GM12891 (cell line): ENCODE measurements around the gene FBXO28.
A peak's percentile ranks its signal among the peaks of the same experiment; 100 is the strongest.

Source experiments
- DNase-seq: peaks from one replicate; pipeline ENCODE4 v3.0.0; 2011; ENCODE audit warnings: low spot score; ENCODE audit not compliant: insufficient read length
- FAIRE-seq: peaks from 2 replicates; lab custom pipeline; 2011; peaks lifted over from hg19 to GRCh38; lab: Jason Lieb, UNC
- PAX5 ChIP-seq: IDR thresholded peaks from 2 replicates; pipeline ENCODE4 v1.6.1; 2011; ENCODE audit warnings: low read length, moderate library complexity, mild to moderate bottlenecking; ENCODE audit not compliant: insufficient read depth, severe bottlenecking
- POLR2A ChIP-seq: IDR thresholded peaks from 2 replicates; pipeline ENCODE4 v1.6.1; 2011; ENCODE audit warnings: low read depth, low read length, control low read depth
- POLR2AphosphoS5 ChIP-seq: IDR thresholded peaks from 2 replicates; pipeline ENCODE4 v1.6.1; 2011; ENCODE audit warnings: low read depth, low read length, control low read depth
- POU2F2 ChIP-seq: IDR thresholded peaks from 2 replicates; pipeline ENCODE4 v1.6.1; 2011; ENCODE audit warnings: low read depth, mild to moderate bottlenecking, control low read depth, low read length, moderate library complexity
- SPI1 ChIP-seq: IDR thresholded peaks from 2 replicates; pipeline ENCODE4 v1.6.1; 2011; ENCODE audit warnings: low read depth, low read length, control low read depth
- TAF1 ChIP-seq: IDR thresholded peaks from 2 replicates; pipeline ENCODE4 v1.6.1; 2011; ENCODE audit warnings: low read depth, low read length, control low read depth

FBXO28 gene

GRCh38 chr1:224109981-224110380 is 3.9 kb upstream of the FBXO28 start:
- FAIRE-seq (no peak), DNase-seq (no peak)
- TF ChIP-seq POLR2AphosphoS5 (no peak), POLR2A (no peak), PAX5 (no peak), POU2F2 (no peak), TAF1 (no peak), SPI1 (no peak)

DNA sequence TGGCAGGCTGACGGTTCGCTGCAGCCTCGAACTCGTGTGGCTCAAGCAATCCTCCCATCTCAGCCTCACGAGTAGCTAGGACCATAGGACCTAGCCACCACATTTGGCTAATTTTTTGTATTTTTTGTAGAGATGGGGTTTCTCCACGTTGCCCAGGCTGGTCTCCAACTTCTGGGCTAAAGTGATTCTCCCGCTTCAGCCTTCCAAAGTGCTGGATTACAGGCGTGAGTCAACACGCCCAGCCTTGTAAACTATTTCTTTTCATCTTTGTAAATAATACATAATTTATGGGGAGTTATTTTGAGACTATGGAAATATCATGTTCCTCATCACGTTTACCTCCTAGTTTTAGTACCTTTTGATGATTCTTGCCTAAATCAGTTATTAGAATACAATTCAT is 906 bp upstream of the FBXO28 start:
- no peak for FAIRE-seq
- TF ChIP-seq POU2F2 (no peak), SPI1 (no peak), PAX5 (no peak), POLR2A (no peak), TAF1 (no peak), POLR2AphosphoS5 (no peak)
- no peak for DNase-seq

DNA sequence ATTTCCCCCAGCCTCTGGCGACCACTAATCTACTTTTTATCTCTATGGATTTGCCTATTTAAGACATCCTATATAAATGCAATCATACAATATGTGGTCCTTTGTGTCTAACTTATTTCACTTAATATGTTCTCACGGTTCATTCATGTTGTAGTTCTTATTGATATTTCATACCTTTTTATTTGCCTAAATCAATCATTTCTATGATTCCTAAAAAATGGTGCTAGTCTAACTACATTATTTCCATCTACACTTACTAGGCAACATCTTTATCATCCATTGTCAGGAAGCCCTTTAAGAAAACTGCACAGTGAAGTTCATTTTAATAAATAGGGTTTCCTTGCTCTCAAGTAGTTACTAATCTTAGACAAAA is 380 bp upstream of the FBXO28 start:
- FAIRE-seq (no peak), DNase-seq (no peak)
- TF ChIP-seq POLR2AphosphoS5 (no peak), POLR2A (no peak), POU2F2 (no peak), PAX5 (no peak), TAF1 (no peak), SPI1 (no peak)

DNA sequence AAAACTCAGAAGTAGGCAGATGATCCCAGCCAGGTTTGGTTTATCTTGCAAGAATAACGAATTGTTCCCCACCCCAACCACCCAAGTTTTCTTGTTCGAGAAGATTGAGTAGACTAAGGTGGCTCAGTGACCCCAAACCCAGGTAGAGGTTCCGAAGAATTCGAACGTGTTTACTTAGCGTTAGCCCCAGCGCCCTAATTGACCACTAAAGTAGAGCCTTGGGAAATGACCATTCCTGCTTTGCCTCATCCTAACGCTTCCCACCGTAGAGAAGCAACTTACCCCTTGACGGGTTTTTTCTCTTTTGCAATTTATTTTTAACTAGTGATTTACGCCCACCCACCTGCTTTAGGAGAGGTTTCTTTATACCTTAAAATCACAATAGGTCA is 870 bp downstream of the FBXO28 start:
- DNase-seq (no peak), FAIRE-seq (no peak)
- TF ChIP-seq TAF1: no peak
- TF ChIP-seq POU2F2: no peak
- TF ChIP-seq POLR2AphosphoS5: no peak
- TF ChIP-seq SPI1: no peak
- TF ChIP-seq POLR2A: no peak
- TF ChIP-seq PAX5: no peak

- TF ChIP-seq PAX5: no peak
- no peak for TF ChIP-seq POU2F2
- no peak for TF ChIP-seq SPI1
- TF ChIP-seq POLR2A: no peak
- no peak for TF ChIP-seq TAF1
- TF ChIP-seq POLR2AphosphoS5: no peak
- peak; percentile 13 for FAIRE-seq
- no peak for DNase-seq
Measured at GRCh38 chr1:224116131-224116530, 2.2 kb downstream of the FBXO28 start.

GRCh38 chr1:224118688-224119087 is 4.8 kb downstream of the FBXO28 start:
- TF ChIP-seq SPI1 (no peak), POLR2A (no peak), POLR2AphosphoS5 (no peak), POU2F2 (no peak), PAX5 (no peak), TAF1 (no peak)
- DNase-seq: no peak
- FAIRE-seq: no peak

GRCh38 chr1:224123136-224123535 is 9.2 kb downstream of the FBXO28 start:
- TF ChIP-seq SPI1 (no peak), TAF1 (no peak), PAX5 (no peak), POU2F2 (no peak), POLR2A (no peak), POLR2AphosphoS5 (no peak)
- DNase-seq: no peak
- FAIRE-seq: no peak

DNA sequence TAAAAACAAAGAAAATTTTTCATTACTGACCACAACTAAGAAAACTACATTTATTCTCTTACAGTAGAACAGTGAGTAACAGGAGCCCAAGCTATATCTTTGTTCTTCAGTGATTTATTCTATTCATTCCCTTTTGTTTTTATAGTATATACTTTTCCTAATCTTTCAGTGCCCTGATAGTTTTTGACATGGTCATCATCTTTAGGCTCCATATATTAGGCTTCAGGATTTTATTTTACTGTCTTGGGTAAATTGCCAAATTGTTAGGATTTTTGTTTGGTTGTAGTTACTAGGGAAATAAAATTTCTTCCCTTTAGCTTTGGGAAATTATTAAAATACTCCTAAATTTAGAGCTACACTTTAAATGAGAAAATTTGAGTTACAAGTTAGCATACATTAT is 10.3 kb downstream of the FBXO28 start:
- TF ChIP-seq POU2F2: no peak
- TF ChIP-seq PAX5: no peak
- no peak for TF ChIP-seq TAF1
- no peak for TF ChIP-seq POLR2A
- TF ChIP-seq SPI1: no peak
- TF ChIP-seq POLR2AphosphoS5: no peak
- DNase-seq: no peak
- no peak for FAIRE-seq

DNA sequence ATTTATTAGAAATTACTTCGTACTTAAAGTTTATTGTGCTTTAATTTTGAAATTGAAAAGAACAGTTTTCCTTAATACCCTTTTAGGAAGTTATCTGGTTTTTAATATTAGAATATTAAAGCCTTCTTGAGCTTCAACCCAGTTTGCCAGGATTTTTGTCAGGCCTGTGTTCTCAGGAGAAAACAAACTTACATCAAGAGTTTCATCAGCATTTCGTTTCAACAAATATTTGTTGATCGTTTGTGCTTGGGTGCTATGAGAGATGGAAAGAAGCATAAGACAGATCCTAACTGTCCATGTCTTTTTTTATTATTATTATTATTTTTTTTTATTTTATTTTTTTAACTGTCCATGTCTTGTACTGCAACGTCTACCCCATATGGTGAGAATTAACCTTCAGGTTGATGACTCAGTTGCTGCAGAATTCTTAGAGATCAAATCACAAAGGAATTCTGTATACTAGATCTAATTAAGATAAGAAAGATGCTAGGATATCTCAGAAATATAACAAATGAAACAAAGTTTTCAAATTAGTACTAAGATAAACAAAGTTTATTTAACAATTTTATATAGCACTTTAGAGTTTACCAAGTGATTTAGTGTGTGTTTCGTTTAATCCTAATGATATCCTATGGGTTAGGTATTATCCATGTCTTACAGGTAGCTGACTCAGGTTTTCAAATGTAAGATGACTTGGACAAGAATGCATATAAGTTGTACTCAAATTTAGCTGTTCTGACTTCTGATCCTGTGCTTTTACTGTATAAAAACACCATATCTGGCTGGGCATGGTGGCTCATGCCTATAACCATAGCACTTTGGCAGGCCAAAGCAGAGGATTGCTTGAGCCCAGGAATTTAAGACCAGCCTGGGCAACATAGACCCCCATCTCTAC is 14.3 kb downstream of the FBXO28 start:
- no peak for FAIRE-seq
- TF ChIP-seq POLR2A (no peak), POLR2AphosphoS5 (no peak), POU2F2 (no peak), PAX5 (no peak), TAF1 (no peak), SPI1 (no peak)
- no peak for DNase-seq

DNA sequence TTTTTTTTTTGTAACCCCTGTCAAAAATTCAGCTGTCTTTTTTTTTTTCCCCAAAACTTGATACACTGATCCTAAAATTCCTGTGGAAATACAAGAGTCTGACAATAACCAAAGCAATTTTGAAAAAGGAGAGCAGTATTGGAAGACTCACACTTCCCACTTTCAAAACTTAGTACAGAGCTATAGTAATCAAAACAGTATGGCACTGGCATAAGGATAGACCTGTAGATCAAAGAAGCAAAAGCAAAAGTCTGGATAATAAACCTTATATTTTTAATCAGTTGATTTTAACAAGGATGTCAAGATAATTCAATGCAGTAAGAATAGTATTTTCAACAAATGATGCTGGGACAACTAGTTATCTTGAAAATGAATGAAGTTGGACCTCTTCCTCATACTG is 17.3 kb downstream of the FBXO28 start:
- DNase-seq (no peak), FAIRE-seq (no peak)
- no peak for TF ChIP-seq TAF1
- no peak for TF ChIP-seq POLR2AphosphoS5
- no peak for TF ChIP-seq POU2F2
- TF ChIP-seq POLR2A: no peak
- TF ChIP-seq SPI1: no peak
- no peak for TF ChIP-seq PAX5
